Muscle layer of colon (tissue), 2 donors: ENCODE results near the gene ATP1A3.
"Not testable (repeated sequence)": the region's sequence is repeated elsewhere in the genome, so short reads cannot be mapped to it uniquely, and the experiment has no call there.

Source experiments
- H3K27ac ChIP-seq: one replicate; pipeline ENCODE4 v1.7.0; 2013; ENCODE audit warnings: low read depth, mild to moderate bottlenecking, low read length, moderate library complexity
- H3K27me3 ChIP-seq, 2 donors: one replicate each; pipeline ENCODE4 v1.7.0; 2013; ENCODE audit warnings: low read length in 2 of 2, mild to moderate bottlenecking in 2 of 2; ENCODE audit not compliant: insufficient read depth in 2 of 2, control insufficient read depth in 1 of 2
- H3K36me3 ChIP-seq: one replicate; pipeline ENCODE4 v1.7.0; 2013; ENCODE audit warnings: mild to moderate bottlenecking, low read length; ENCODE audit not compliant: insufficient read depth
- H3K4me1 ChIP-seq: one replicate; pipeline ENCODE4 v1.7.0; 2013; ENCODE audit warnings: mild to moderate bottlenecking, low read length; ENCODE audit not compliant: insufficient read depth
- H3K4me3 ChIP-seq, 2 donors: one replicate each; pipeline ENCODE4 v1.7.0; 2013; ENCODE audit warnings: low read length in 2 of 2, low read depth in 1 of 2, mild to moderate bottlenecking in 1 of 2, moderate library complexity in 1 of 2
- H3K9ac ChIP-seq: one replicate; pipeline ENCODE4 v1.7.0; 2013; ENCODE audit warnings: low read length
- H3K9me3 ChIP-seq: one replicate; pipeline ENCODE4 v1.7.0; 2013; ENCODE audit warnings: mild to moderate bottlenecking, low read length
- donor health status: abdominal sarcoma.
- donor health status: Adenocarcinoma of cecum.

Gene ATP1A3

GRCh38 chr19:41993612-41994483 is at the start of gene ATP1A3:
Gene ATP1A3 (minus strand): TSS chr19:41994230. CDS start chr19:41994076, 154 bp downstream.
- no peaks in the 10 kb centered on the region for H3K36me3 ChIP-seq
- H3K27ac ChIP-seq, result no peak within 1 kb of the TSS
- no peaks in the 10 kb centered on the region for H3K9me3 ChIP-seq
- H3K4me1 ChIP-seq, result no peaks in the 10 kb centered on the region
- peak within 1 kb of the TSS in 1 of 2 donors; percentile 20 for H3K4me3 ChIP-seq
- peaks cover 28 to 69% of the 10 kb centered on the region in 2 donors for H3K27me3 ChIP-seq
- no peak within 1 kb of the TSS for H3K9ac ChIP-seq

GRCh38 chr19:42042455-42043170 is 48.6 kb upstream of the ATP1A3 start:
- H3K36me3 ChIP-seq, result peaks cover 27% of the 10 kb centered on the region
- H3K4me3 ChIP-seq, result no peak overlapping the region

DNA sequence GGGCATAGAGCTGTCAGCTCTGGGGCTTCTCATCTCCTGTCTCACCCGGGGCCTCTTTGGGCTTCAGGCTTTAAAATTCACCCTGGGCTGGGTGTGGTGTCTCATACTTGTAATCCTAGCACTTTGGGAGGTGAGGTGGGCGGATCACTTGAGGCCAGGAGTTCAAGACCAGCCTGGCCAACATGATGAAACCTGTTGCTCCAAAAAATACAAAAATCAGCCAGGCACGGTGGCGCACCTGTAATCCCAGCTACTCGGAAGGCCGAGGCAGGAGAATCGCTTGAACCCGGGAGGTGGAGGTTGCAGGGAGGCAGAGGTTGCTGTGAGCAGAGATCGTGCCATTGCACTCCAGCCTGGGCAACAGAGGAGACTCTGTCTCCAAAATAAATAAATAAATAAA is 46.5 kb upstream of the ATP1A3 start:
- H3K27me3 ChIP-seq, H3K4me1 ChIP-seq, H3K9ac ChIP-seq, H3K27ac ChIP-seq, H3K9me3 ChIP-seq, H3K4me3 ChIP-seq: not testable (repeated sequence)
- H3K36me3 ChIP-seq, result peaks cover 23% of the 10 kb centered on the region

More at GRCh38 chr19:42042455-42043170, 48.6 kb upstream of the ATP1A3 start:
- H3K27ac ChIP-seq, result no peak overlapping the region
- no peak overlapping the region for H3K9ac ChIP-seq
- H3K4me1 ChIP-seq, result no peaks in the 10 kb centered on the region
- no peaks in the 10 kb centered on the region for H3K27me3 ChIP-seq
- H3K9me3 ChIP-seq, result no peaks in the 10 kb centered on the region

DNA sequence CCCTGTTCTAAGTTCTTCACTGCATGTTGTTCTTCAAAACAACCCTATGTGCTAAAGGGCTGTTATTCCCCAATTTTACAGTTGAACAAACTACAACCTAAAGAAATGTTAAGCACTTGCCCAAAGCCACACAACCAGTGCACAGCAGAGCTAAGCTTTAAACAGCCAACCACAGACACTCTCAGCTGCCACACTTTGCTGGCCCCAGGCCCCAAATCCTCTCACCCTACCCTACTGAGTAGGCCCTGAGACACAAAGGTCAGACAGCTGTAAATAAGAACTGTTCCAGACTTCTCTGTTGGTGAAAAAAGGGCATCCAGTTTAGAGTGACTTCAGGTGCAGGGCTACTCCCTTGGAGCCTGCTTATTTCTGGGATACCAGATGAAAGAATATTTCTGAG is 46.0 kb upstream of the ATP1A3 start:
- no peaks in the 10 kb centered on the region for H3K27me3 ChIP-seq
- H3K36me3 ChIP-seq, result peaks cover 22% of the 10 kb centered on the region
- H3K4me1 ChIP-seq, result no peaks in the 10 kb centered on the region
- H3K9me3 ChIP-seq, result no peaks in the 10 kb centered on the region
- H3K27ac ChIP-seq, result no peak overlapping the region
- H3K9ac ChIP-seq, result no peak overlapping the region
- H3K4me3 ChIP-seq, result no peak overlapping the region

GRCh38 chr19:42038666-42039065 is 44.6 kb upstream of the ATP1A3 start:
- H3K9me3 ChIP-seq, result no peaks in the 10 kb centered on the region
- peaks cover 22% of the 10 kb centered on the region for H3K36me3 ChIP-seq
- H3K4me3 ChIP-seq, result no peak overlapping the region
- no peak overlapping the region for H3K9ac ChIP-seq
- H3K4me1 ChIP-seq, result no peaks in the 10 kb centered on the region
- H3K27me3 ChIP-seq, result no peaks in the 10 kb centered on the region
- H3K27ac ChIP-seq, result no peak overlapping the region

GRCh38 chr19:42037649-42038048 is 43.6 kb upstream of the ATP1A3 start:
- Histone ChIP-seq H3K4me1 (peaks cover under 1% of the 10 kb centered on the region), H3K27me3 (no peaks in the 10 kb centered on the region), H3K27ac (no peak overlapping the region), H3K36me3 (peaks cover 22% of the 10 kb centered on the region), H3K9ac (no peak overlapping the region), H3K4me3 (no peak overlapping the region), H3K9me3 (no peaks in the 10 kb centered on the region)

DNA sequence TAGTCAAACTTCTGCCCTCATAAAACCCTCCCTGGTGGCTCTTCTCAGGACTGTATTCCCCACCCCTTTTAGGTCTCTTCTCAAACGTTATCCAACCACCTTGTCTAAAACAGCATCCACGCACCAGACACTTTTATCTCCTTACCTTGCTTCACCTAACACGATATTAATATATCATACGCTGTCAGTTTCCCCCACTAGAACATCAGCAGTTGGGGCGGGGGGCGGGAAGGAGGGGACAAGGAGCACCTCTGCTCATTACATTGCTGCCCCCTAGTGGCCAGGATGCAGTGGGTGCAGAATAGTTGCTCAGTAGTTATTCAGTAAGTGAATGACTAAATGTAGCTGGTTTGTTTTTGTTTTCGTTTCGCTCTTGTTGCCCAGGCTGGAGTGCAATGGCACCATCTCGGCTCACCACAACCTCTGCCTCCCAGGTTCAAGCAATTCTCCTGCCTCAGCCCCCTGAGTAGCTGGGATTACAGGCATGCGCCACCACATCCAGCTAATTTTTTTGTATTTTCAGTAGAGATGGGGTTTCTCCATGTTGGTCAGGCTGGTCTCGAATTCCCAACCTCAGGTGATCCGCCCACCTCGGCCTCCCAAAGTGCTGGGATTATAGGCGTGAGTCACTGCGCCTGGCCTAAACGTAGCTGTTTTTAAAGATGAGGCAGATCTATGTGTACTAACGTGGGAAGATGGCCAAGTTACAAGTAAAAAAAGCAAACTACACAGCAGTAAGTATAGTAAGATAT is 40.8 kb upstream of the ATP1A3 start:
- H3K27me3 ChIP-seq, H3K4me1 ChIP-seq, H3K9me3 ChIP-seq, H3K4me3 ChIP-seq, H3K27ac ChIP-seq, H3K9ac ChIP-seq: not testable (repeated sequence)
- H3K36me3 ChIP-seq, result peaks cover 11% of the 10 kb centered on the region

DNA sequence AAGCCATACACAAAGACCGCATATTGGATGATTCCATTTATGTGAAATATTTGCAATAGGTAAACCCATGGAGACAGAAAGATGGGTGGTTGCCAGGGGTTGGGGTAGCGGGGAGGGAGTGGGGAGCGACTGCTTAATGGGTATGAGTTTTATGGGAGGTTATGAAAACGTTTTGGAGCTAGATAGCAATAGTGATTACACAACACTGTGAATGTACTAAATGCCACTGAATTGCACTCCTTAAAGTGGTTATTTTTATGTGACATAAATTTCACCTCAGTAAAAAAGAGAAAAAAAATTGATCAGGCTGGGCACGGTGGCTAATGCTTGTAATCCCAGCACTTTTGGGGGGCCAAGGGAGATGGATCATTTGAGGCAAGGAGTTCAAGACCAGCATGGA is 39.4 kb upstream of the ATP1A3 start:
- H3K9ac ChIP-seq, result no peak overlapping the region
- no peak overlapping the region for H3K4me3 ChIP-seq
- H3K36me3 ChIP-seq, result peaks cover 11% of the 10 kb centered on the region
- no peak overlapping the region for H3K27ac ChIP-seq
- no peaks in the 10 kb centered on the region for H3K9me3 ChIP-seq
- H3K4me1 ChIP-seq, result peaks cover 8% of the 10 kb centered on the region
- no peaks in the 10 kb centered on the region for H3K27me3 ChIP-seq

DNA sequence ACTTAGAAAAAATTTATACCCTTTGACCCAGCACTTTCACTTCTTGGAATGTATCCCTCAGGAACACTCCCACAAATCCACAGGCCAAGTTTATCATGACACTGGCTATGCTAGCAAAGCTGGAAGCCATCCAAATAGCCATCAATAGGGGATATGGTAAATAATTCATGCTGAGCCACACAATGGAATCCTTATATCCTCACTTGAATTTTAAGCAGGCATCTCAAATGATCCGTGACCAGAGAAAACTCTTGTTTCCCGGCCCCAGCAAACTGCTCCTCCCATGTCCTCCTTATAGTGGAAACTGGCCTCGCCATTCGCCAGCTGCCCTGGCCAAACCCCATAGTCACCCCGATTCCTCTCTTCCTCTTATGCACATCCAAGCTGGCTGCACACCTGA is 38.4 kb upstream of the ATP1A3 start:
- Histone ChIP-seq H3K36me3 (peaks cover 7% of the 10 kb centered on the region), H3K27ac (no peak overlapping the region), H3K9me3 (no peaks in the 10 kb centered on the region)

GRCh38 chr19:42030645-42031440 is 36.8 kb upstream of the ATP1A3 start:
- Histone ChIP-seq H3K9ac (no peak overlapping the region), H3K27me3 (no peaks in the 10 kb centered on the region), H3K4me3 (no peak overlapping the region), H3K27ac (no peak overlapping the region), H3K4me1 (peaks cover 8% of the 10 kb centered on the region), H3K9me3 (no peaks in the 10 kb centered on the region), H3K36me3 (peaks cover 4% of the 10 kb centered on the region)

More for the DNA sequence above, 38.4 kb upstream of the ATP1A3 start:
- H3K27me3 ChIP-seq, result no peaks in the 10 kb centered on the region
- H3K4me1 ChIP-seq, result peaks cover 8% of the 10 kb centered on the region
- H3K4me3 ChIP-seq, result no peak overlapping the region
- H3K9ac ChIP-seq, result no peak overlapping the region
